Aorta (tissue), 5 donors: ENCODE measurements around the gene TBL1XR1. TPM values are rescaled to one million over a fixed set of nuclear protein-coding genes. Genes with fewer than 3 reads are reported as not detected.

Experiments
- ATAC-seq: fragments of 200-7000 bp; cut with Tn5 transposase; one replicate; pipeline ENCODE4 v1.9.1; 2022; ENCODE audit warnings: moderate library complexity; ENCODE audit not compliant: low FRiP score
- DNase-seq, 2 donors: peaks; one replicate each; pipeline ENCODE4 v3.0.0-alpha.2; 2020
- H3K27ac ChIP-seq, 2 donors: one replicate each; pipeline ENCODE4 v1.5.1; 2013; ENCODE audit warnings: low read length in 2 of 2, mild to moderate bottlenecking in 2 of 2, moderate library complexity in 2 of 2, control low read depth in 1 of 2, inconsistent platforms in 1 of 2, low read depth in 1 of 2
- H3K27me3 ChIP-seq, 2 donors: one replicate each; pipeline ENCODE4 v1.6.1; 2013; ENCODE audit warnings: control low read depth in 1 of 2, low read length in 1 of 2, mild to moderate bottlenecking in 1 of 2, moderate library complexity in 1 of 2; ENCODE audit not compliant: insufficient read depth in 2 of 2, control insufficient read depth in 1 of 2
- H3K36me3 ChIP-seq, 2 donors: one replicate each; pipeline ENCODE4 v1.6.1; 2013; ENCODE audit warnings: control low read depth in 1 of 2, low read length in 1 of 2, mild to moderate bottlenecking in 1 of 2; ENCODE audit not compliant: insufficient read depth in 2 of 2, control insufficient read depth in 1 of 2
- H3K4me1 ChIP-seq, 2 donors: one replicate each; pipeline ENCODE4 v1.6.1; 2013; ENCODE audit warnings: low read length in 2 of 2, control low read depth in 1 of 2, mild to moderate bottlenecking in 1 of 2, moderate library complexity in 1 of 2; ENCODE audit not compliant: insufficient read depth in 2 of 2, control insufficient read depth in 1 of 2
- H3K4me3 ChIP-seq, 2 donors: one replicate each; pipeline ENCODE4 v1.5.1; 2013; ENCODE audit warnings: low read length in 2 of 2, control low read depth in 1 of 2, mild to moderate bottlenecking in 1 of 2
- H3K9me3 ChIP-seq: one replicate; pipeline ENCODE4 v1.6.1; 2013; ENCODE audit warnings: mild to moderate bottlenecking, low read length; ENCODE audit not compliant: control insufficient read depth
- WGBS, 2 donors: extraction: QIAGEN DNeasy Blood & Tissue Kit; methylation state at CpG; one replicate each; pipeline ENCODE4 v1.1.7; 2013; 5-methylcytosine and 5-hydroxymethylcytosine counted together
- intact Hi-C, 2 donors: fragments of 100-400 bp; cut with DNase I; formaldehyde crosslinking; loops; one replicate each; pipeline versions ENCODE4 v1.14.2 to v1.15.0; 2022
- polyA plus RNA-seq, 2 donors: library from polyadenylated mRNA; stranded (reverse); fragments of 200-250 nt; gene quantifications; one replicate each; pipeline ENCODE4 v1.2.3, GENCODE V29; 2013
- total RNA-seq, 2 donors: library from RNA; stranded (reverse); fragmentation: NEBNext Ultra II Directional; extraction: Animal tissue kit (Norgen Biotek cat#: 25700); gene quantifications; one replicate each; pipeline ENCODE4 v1.2.1, GENCODE V29; 2021
- donor health status: healthy with polysubstance abuse.
- donor health status: Bipolar disorder and iron deficiency.
- donor health status: DM: no; HTN: no; CAD: no.
- donor health status: DM: no; HTN: no; CAD: no.
- donor health status: DM: yes; HTN: yes; CAD: no.

TBL1XR1 gene
- total and polyA plus RNA-seq, 4 donors, result 19.0 to 200 (median 81.4) TPM

GRCh38 chr3:176987901-176988650, 209.2 kb downstream of the TBL1XR1 start:
- no peaks in the 10 kb centered on the region for H3K4me1 ChIP-seq
- no peak for ATAC-seq

GRCh38 chr3:176978441-176978840, 218.8 kb downstream of the TBL1XR1 start:
- intact Hi-C loops, result no loop called here
- DNase-seq (no peak), ATAC-seq (no peak)
- WGBS, 2 donors, result 96 to 97% methylated on average over 3 of the region's 3 CpGs
- H3K4me1 ChIP-seq, result no peaks in the 10 kb centered on the region
- H3K4me3 ChIP-seq, result no peak overlapping the region
- no peaks in the 10 kb centered on the region for H3K27me3 ChIP-seq
- H3K27ac ChIP-seq, result no peak overlapping the region
- no peaks in the 10 kb centered on the region for H3K9me3 ChIP-seq
- no peaks in the 10 kb centered on the region for H3K36me3 ChIP-seq

More at GRCh38 chr3:176987901-176988650, 209.2 kb downstream of the TBL1XR1 start:
- Histone ChIP-seq H3K9me3 (no peaks in the 10 kb centered on the region), H3K4me3 (no peak overlapping the region), H3K27ac (no peak overlapping the region), H3K27me3 (no peaks in the 10 kb centered on the region), H3K36me3 (no peaks in the 10 kb centered on the region)
- intact Hi-C loops, result no loop called here
- 63 to 68% methylated on average over 8 of the region's 8 CpGs for WGBS, 2 donors
- DNase-seq, result no peak

- Histone ChIP-seq H3K4me1 (no peaks in the 10 kb centered on the region), H3K27me3 (no peaks in the 10 kb centered on the region), H3K4me3 (no peak overlapping the region), H3K36me3 (no peaks in the 10 kb centered on the region), H3K9me3 (no peaks in the 10 kb centered on the region), H3K27ac (no peak overlapping the region)
- 95 to 98% methylated on average over 2 of the region's 2 CpGs for WGBS, 2 donors
- intact Hi-C loops, result no loop called here
- no peak for ATAC-seq
- DNase-seq, result no peak
Observed at GRCh38 chr3:176977331-176977730, 220.0 kb downstream of the TBL1XR1 start.

- no peaks in the 10 kb centered on the region for H3K36me3 ChIP-seq
- no peaks in the 10 kb centered on the region for H3K9me3 ChIP-seq
- no peak overlapping the region for H3K4me3 ChIP-seq
- intact Hi-C loops, result no loop called here
- H3K4me1 ChIP-seq, result no peaks in the 10 kb centered on the region
- WGBS, 2 donors, result 84 to 90% methylated on average over 10 of the region's 10 CpGs
- DNase-seq (no peak), ATAC-seq (no peak)
- H3K27me3 ChIP-seq, result no peaks in the 10 kb centered on the region
- H3K27ac ChIP-seq, result no peak overlapping the region
Observed at GRCh38 chr3:176976586-176976985, 220.7 kb downstream of the TBL1XR1 start.

- ATAC-seq (no peak), DNase-seq (no peak)
- 79 to 84% methylated on average over 4 of the region's 4 CpGs for WGBS, 2 donors
- intact Hi-C loops, result no loop called here
- no peaks in the 10 kb centered on the region for H3K36me3 ChIP-seq
- no peaks in the 10 kb centered on the region for H3K9me3 ChIP-seq
- no peak overlapping the region for H3K4me3 ChIP-seq
- no peaks in the 10 kb centered on the region for H3K27me3 ChIP-seq
- H3K27ac ChIP-seq, result no peak overlapping the region
- H3K4me1 ChIP-seq, result no peaks in the 10 kb centered on the region
Observed at GRCh38 chr3:176974279-176974678, 223.0 kb downstream of the TBL1XR1 start.

GRCh38 chr3:176971613-176972174, 225.6 kb downstream of the TBL1XR1 start:
- no peak for DNase-seq
- H3K4me3 ChIP-seq, result no peak overlapping the region
- WGBS, 2 donors, result 96% methylated on average over 5 of the region's 5 CpGs
- no peak for ATAC-seq
- intact Hi-C loops, result no loop called here
- no peaks in the 10 kb centered on the region for H3K27me3 ChIP-seq
- no peaks in the 10 kb centered on the region for H3K36me3 ChIP-seq
- no peaks in the 10 kb centered on the region for H3K9me3 ChIP-seq
- no peaks in the 10 kb centered on the region for H3K4me1 ChIP-seq
- no peak overlapping the region for H3K27ac ChIP-seq

- intact Hi-C loops, result no loop called here
- 96 to 99% methylated on average over 3 of the region's 3 CpGs for WGBS, 2 donors
- no peak for DNase-seq
Observed at GRCh38 chr3:176970770-176971169, 226.5 kb downstream of the TBL1XR1 start.

GRCh38 chr3:176969506-176969905, 227.8 kb downstream of the TBL1XR1 start:
- ATAC-seq (no peak), DNase-seq (no peak)
- WGBS, 2 donors, result 59 to 64% methylated on average over 1 of the region's 1 CpG
- intact Hi-C loops, result no loop called here
- H3K4me1 ChIP-seq, result no peaks in the 10 kb centered on the region
- H3K9me3 ChIP-seq, result no peaks in the 10 kb centered on the region
- no peaks in the 10 kb centered on the region for H3K36me3 ChIP-seq
- no peaks in the 10 kb centered on the region for H3K27me3 ChIP-seq
- no peak overlapping the region for H3K4me3 ChIP-seq
- no peak overlapping the region for H3K27ac ChIP-seq

More at GRCh38 chr3:176970770-176971169, 226.5 kb downstream of the TBL1XR1 start:
- no peak for ATAC-seq
- Histone ChIP-seq H3K4me1 (no peaks in the 10 kb centered on the region), H3K9me3 (no peaks in the 10 kb centered on the region), H3K36me3 (no peaks in the 10 kb centered on the region), H3K27ac (no peak overlapping the region), H3K27me3 (no peaks in the 10 kb centered on the region), H3K4me3 (no peak overlapping the region)
